ENCODE measurements around the gene EXOC3. TPM values are rescaled to one million over a fixed set of nuclear protein-coding genes. Genes with fewer than 3 reads are reported as not detected.
"Not testable (repeated sequence)": the region's sequence is repeated elsewhere in the genome, so short reads cannot be mapped to it uniquely, and the experiment has no call there.

Gene EXOC3
- total and polyA plus RNA-seq, 4 donors = 34.8 to 61.0 (median 51.9) TPM

DNA sequence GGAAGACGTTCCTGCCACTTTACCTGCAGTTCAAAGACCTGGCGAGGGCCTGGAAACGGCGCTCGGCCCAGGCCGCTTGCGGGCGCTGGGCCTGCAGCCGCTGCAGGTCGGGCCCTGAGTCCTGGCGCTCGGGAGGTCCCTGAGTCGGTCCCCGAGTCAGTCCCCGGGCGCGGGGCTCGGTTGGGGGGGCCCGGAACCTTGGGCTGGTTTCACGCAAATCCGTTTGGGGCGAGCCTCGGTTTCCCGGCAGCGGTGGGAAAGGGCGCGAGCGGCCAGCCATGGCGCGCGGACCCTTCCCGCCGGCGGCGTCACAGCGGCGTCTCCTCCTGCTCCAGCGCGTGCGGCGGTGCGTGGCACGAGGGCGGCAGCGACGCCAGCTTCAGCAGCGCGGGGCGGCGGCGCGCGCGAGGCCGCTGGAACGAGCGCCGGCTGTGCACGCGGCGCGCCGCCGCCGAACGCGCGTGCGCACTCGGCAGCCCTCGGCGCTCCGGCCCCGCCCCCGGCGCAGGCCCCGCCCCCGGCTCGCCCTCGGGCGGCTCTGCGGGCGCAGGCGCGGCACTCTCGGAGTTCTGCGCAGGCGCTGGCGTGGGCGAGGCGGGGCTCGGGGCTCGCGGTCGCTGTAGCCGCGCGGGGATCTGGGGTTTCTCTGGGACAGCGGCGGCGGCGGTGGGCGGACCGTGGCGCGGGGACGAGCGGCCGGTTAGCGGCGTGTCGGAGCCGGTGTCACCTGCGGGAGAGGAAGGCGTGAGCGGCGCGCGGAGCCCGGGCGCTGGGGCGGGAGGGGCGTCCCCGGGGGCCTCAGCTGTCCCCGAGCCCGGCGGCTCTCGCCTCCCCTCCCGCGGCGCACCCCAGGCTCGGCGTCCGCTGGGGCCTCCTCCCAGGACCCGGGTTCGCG lies 29.9 kb downstream of the EXOC3 start:
- H3K9me3 ChIP-seq (ENCODE audit: control insufficient read depth in 4 of 4, insufficient read depth in 3 of 4, low read length in 3 of 4) = no peaks in the 10 kb centered on the region
- peaks cover 0 to 8% (median 2%) of the 10 kb centered on the region in 4 donors for H3K36me3 ChIP-seq (ENCODE audit: control insufficient read depth in 4 of 4, insufficient read depth in 4 of 4, low read length in 4 of 4)
- peak; percentile 84 to 90 (median 89) for DNase-seq
- peak overlapping the region; percentile 78 to 85 for H3K27ac ChIP-seq (ENCODE audit: low read depth in 1 of 2, low read length in 1 of 2)
- TF ChIP-seq, protein P1, sequence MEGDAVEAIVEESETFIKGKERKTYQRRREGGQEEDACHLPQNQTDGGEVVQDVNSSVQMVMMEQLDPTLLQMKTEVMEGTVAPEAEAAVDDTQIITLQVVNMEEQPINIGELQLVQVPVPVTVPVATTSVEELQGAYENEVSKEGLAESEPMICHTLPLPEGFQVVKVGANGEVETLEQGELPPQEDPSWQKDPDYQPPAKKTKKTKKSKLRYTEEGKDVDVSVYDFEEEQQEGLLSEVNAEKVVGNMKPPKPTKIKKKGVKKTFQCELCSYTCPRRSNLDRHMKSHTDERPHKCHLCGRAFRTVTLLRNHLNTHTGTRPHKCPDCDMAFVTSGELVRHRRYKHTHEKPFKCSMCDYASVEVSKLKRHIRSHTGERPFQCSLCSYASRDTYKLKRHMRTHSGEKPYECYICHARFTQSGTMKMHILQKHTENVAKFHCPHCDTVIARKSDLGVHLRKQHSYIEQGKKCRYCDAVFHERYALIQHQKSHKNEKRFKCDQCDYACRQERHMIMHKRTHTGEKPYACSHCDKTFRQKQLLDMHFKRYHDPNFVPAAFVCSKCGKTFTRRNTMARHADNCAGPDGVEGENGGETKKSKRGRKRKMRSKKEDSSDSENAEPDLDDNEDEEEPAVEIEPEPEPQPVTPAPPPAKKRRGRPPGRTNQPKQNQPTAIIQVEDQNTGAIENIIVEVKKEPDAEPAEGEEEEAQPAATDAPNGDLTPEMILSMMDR (IDR thresholded peaks at IDR 0.05; ENCODE audit: control extremely low read depth, extremely low read depth) = no peak
- ATAC-seq (ENCODE audit: insufficient read depth, low FRiP score) = peak; percentile 81
- peak overlapping the region in 1 of 2 donors; percentile 19 for H3K9ac ChIP-seq (ENCODE audit: insufficient read depth in 1 of 2, low read length in 2 of 2)
- WGBS, 2 donors = 0 to 1% methylated on average over 88 to 137 of the region's 137 CpGs
- peaks cover 0 to 30% (median 15%) of the 10 kb centered on the region in 5 donors for H3K4me1 ChIP-seq (ENCODE audit: control insufficient read depth in 5 of 5, insufficient read depth in 5 of 5, low read length in 5 of 5)
- H3K27me3 ChIP-seq (ENCODE audit: control insufficient read depth in 3 of 3, insufficient read depth in 3 of 3, low read length in 2 of 3) = peaks cover 0 to 14% (median 0%) of the 10 kb centered on the region in 3 donors
- peak overlapping the region; percentile 69 for H3K4me3 ChIP-seq

DNA sequence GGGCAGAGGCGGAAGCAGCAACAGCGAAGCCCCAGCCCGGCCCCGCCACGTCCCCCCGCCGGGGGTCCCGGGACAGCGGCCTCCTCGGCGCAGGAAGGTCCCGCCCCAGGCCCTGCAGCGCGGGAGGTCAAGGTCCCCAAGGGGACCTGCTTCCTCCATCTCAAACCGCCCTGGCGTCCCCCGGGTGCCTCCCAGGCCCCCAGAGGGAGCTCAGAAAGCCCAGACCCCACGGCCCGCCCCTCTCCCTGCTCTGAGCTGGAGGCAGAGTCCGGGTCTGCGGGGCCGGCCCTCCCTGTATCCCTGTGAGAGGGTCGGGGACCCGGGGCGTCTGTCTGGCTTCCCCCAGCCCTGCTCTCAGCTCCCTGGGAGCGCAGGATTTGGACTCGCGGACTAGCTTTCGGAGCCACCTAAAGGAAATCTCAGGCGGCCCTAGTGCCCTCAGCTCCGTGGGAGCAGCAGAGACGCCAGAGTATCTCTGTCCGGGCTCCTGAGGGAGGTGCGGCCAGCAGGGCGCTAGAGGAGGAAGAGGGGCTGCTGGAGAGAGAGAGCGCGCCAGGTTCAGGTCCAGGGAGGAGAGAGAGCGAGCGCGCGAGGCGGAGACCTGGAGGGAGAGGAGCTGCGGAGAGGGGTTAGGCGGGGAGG lies 30.7 kb downstream of the EXOC3 start:
- H3K4me1 ChIP-seq (ENCODE audit: control insufficient read depth in 5 of 5, insufficient read depth in 5 of 5, low read length in 5 of 5) = peaks cover 0 to 30% (median 15%) of the 10 kb centered on the region in 5 donors
- H3K9me3 ChIP-seq (ENCODE audit: control insufficient read depth in 4 of 4, insufficient read depth in 3 of 4, low read length in 3 of 4) = no peaks in the 10 kb centered on the region
- ATAC-seq (ENCODE audit: insufficient read depth, low FRiP score) (no peak), DNase-seq (peak; percentile 19 to 36 (median 32))
- peak overlapping the region; percentile 69 for H3K4me3 ChIP-seq
- peak overlapping the region in 1 of 2 donors; percentile 76 for H3K27ac ChIP-seq (ENCODE audit: low read depth in 1 of 2, low read length in 1 of 2)
- no peak overlapping the region for H3K9ac ChIP-seq (ENCODE audit: insufficient read depth in 1 of 2, low read length in 2 of 2)
- peaks cover 0 to 14% (median 0%) of the 10 kb centered on the region in 3 donors for H3K27me3 ChIP-seq (ENCODE audit: control insufficient read depth in 3 of 3, insufficient read depth in 3 of 3, low read length in 2 of 3)
- peaks cover 0 to 6% (median 2%) of the 10 kb centered on the region in 4 donors for H3K36me3 ChIP-seq (ENCODE audit: control insufficient read depth in 4 of 4, insufficient read depth in 4 of 4, low read length in 4 of 4)
- WGBS, 2 donors = 0 to 1% methylated on average over 29 to 44 of the region's 44 CpGs
- TF ChIP-seq, protein P1 (IDR thresholded peaks at IDR 0.05; ENCODE audit: control extremely low read depth, extremely low read depth) = no peak

DNA sequence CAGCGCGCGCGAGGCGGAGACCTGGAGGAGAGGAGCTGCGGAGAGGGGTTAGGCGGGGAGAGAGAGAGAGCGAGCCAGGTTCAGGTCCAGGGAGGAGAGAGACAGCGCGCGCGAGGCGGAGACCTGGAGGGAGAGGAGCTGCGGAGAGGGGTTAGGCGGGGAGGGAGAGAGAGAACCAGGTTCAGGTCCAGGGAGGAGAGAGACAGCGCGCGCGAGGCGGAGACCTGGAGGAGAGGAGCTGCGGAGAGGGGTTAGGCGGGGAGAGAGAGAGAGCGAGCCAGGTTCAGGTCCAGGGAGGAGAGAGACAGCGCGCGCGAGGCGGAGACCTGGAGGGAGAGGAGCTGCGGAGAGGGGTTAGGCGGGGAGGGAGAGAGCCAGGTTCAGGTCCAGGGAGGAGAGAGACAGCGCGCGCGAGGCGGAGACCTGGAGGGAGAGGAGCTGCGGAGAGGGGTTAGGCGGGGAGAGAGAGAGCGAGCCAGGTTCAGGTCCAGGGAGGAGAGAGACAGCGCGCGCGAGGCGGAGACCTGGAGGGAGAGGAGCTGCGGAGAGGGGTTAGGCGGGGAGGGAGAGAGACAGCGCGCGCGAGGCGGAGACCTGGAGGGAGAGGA lies 31.4 kb downstream of the EXOC3 start:
- H3K27me3 ChIP-seq (ENCODE audit: control insufficient read depth in 3 of 3, insufficient read depth in 3 of 3, low read length in 2 of 3) = peaks cover 0 to 14% (median 0%) of the 10 kb centered on the region in 3 donors
- H3K9ac ChIP-seq (ENCODE audit: insufficient read depth in 1 of 2, low read length in 2 of 2); ATAC-seq (ENCODE audit: insufficient read depth, low FRiP score); H3K4me3 ChIP-seq; H3K36me3 ChIP-seq (ENCODE audit: control insufficient read depth in 4 of 4, insufficient read depth in 4 of 4, low read length in 4 of 4); DNase-seq; H3K9me3 ChIP-seq (ENCODE audit: control insufficient read depth in 4 of 4, insufficient read depth in 3 of 4, low read length in 3 of 4); H3K27ac ChIP-seq (ENCODE audit: low read depth in 1 of 2, low read length in 1 of 2): not testable (repeated sequence)
- WGBS, 2 donors = 0 to 1% methylated on average over 8 to 26 of the region's 50 CpGs
- H3K4me1 ChIP-seq (ENCODE audit: control insufficient read depth in 5 of 5, insufficient read depth in 5 of 5, low read length in 5 of 5) = peaks cover 0 to 30% (median 15%) of the 10 kb centered on the region in 5 donors

All from lung (tissue), 12 donors.